Mononuclear cell (primary cell): ENCODE data around the gene TMEM74B. TPM values are rescaled to one million over a fixed set of nuclear protein-coding genes. Genes with fewer than 3 reads are reported as not detected.
"Not testable (repeated sequence)": the region's sequence is repeated elsewhere in the genome, so short reads cannot be mapped to it uniquely, and the experiment has no call there.

Source experiments
- H3K27me3 ChIP-seq: 2 replicates; pipeline ENCODE4 v1.6.0; 2011; ENCODE audit warnings: low read length, control low read depth; ENCODE audit not compliant: insufficient read depth
- H3K4me1 ChIP-seq: 2 replicates; pipeline ENCODE4 v1.5.1; 2011; ENCODE audit warnings: mild to moderate bottlenecking, low read length, control low read depth; ENCODE audit not compliant: insufficient read depth
- H3K4me3 ChIP-seq: 2 replicates; pipeline ENCODE4 v1.5.1; 2011; ENCODE audit warnings: mild to moderate bottlenecking, low read length, moderate library complexity
- H3K9me3 ChIP-seq: 2 replicates; pipeline ENCODE4 v1.5.1; 2011; ENCODE audit warnings: low read depth, mild to moderate bottlenecking, control low read depth, low read length
- total RNA-seq: library from RNA; depleted of rRNA; stranded (reverse); fragments of >200 nt; gene quantifications from one replicate; pipeline ENCODE4 v1.2.3, GENCODE V29; 2012

The TMEM74B gene
- total RNA-seq, 1 donor: not detected

DNA sequence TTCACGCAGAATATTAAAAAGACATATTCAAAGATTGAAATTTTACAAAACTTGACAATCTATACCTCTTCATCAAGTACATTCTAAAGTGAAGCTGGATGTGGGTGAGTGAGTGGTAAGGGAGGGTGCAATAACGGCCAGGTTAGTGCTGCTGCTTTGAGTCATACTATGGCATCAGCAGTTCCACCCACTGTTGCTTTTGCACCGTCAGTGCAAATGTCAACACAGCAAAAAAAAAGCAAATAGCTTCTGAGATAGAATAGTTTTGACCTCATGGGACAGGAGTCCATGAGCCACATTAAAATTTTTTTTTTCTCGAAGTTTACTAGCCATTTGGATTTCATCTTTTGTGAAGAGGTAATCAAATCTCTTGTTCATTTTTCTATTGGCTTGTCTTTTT, 34.6 kb downstream of the TMEM74B start:
- no peak overlapping the region for H3K4me3 ChIP-seq

DNA sequence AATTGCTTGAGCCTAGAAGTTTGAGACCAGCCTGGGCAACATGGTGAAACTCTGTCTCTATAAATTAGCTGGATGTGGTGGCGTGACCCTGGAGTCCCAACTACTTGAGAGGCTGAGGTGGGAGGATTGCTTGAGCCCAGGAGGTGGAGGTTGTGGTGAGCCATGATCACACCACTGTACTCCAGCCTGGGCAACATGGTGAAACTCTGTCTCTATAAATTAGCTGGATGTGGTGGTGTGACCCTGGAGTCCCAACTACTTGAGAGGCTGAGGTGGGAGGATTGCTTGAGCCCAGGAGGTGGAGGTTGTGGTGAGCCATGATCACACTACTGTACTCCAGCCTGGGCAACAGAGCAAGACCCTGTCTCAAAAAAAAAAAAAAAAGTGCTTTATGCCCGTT, 35.0 kb downstream of the TMEM74B start:
- H3K4me3 ChIP-seq, H3K4me1 ChIP-seq, H3K27me3 ChIP-seq, H3K9me3 ChIP-seq: not testable (repeated sequence)

More for the DNA sequence above, 34.6 kb downstream of the TMEM74B start:
- Histone ChIP-seq H3K9me3 (no peaks in the 10 kb centered on the region), H3K4me1 (no peaks in the 10 kb centered on the region), H3K27me3 (no peaks in the 10 kb centered on the region)

DNA sequence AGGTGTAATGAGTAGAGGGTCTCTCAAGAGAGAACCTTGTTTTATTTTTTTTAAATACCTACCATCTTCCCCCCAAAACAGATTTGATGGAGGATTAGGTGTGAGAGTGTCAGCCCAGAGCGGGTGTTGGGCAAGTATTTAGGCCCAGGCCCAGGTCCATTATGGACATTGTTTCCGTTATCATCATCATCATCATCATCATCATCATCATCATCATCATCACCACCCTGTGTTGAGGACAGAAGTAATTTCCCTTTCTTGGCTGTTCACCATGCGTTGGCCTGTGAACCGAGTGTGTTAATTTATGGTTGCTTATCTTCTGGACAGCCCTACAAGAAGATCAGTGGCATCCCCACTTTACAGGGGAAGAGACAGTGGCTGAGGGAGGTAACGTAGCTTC, 37.8 kb downstream of the TMEM74B start:
- Histone ChIP-seq H3K27me3 (no peaks in the 10 kb centered on the region), H3K9me3 (no peaks in the 10 kb centered on the region), H3K4me1 (no peaks in the 10 kb centered on the region), H3K4me3 (no peak overlapping the region)

DNA sequence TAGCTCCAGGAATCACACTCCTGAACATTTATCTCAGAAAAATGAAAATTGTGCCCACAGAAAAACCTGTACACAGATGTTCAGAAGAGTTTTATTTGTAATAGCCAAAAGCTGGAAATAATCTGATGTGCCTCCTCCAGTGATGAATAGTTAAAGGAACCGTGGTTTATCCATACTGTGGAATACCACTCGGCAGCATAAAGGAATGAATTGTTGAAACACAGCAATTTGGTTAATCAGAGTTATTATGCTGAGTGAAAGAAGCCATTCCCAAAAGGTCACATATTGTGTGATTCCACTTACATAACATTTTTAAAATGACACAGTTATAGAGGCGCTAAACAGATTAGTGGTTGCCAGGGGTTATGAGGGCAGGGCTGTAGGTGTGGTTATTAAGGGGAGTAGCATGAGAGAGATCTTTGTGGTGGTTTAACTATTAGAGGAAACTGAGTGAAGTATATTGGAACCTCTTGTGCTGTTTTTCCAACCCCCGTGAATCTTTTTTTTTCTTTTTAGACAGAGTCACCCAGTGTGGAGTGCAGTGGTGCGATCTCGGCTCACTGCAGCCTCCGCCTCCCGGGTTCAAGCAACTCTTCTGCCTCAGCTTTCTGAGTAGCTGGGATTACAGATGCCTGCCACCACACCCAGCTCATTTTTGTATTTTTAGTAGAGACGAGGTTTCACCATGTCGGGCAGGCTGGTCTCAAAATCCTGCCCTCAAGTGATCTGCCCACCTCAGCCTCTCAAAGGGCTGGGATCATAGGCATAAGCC, 40.2 kb downstream of the TMEM74B start:
- H3K4me1 ChIP-seq: no peaks in the 10 kb centered on the region
- no peak overlapping the region for H3K4me3 ChIP-seq
- no peaks in the 10 kb centered on the region for H3K27me3 ChIP-seq
- H3K9me3 ChIP-seq: no peaks in the 10 kb centered on the region

DNA sequence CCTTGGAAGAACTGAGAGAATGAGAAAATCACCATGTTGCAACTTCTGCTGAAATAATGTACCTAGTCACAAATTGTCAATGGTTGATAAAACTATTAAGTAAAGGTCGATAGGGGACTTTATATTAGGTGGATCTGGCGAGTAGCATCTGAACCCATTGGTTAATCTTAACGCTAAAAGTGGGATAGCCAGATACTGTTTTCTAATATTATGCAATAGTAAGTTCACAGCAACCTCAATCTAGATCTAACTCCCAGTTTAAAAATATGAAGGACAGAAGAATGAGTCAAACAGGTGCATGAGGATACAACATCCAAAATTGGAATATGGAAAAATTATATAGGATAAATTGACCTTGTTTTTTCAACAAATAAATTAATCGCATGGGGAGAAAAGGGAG, 47.5 kb downstream of the TMEM74B start:
- no peaks in the 10 kb centered on the region for H3K9me3 ChIP-seq
- no peak overlapping the region for H3K4me3 ChIP-seq
- no peaks in the 10 kb centered on the region for H3K4me1 ChIP-seq
- no peaks in the 10 kb centered on the region for H3K27me3 ChIP-seq

DNA sequence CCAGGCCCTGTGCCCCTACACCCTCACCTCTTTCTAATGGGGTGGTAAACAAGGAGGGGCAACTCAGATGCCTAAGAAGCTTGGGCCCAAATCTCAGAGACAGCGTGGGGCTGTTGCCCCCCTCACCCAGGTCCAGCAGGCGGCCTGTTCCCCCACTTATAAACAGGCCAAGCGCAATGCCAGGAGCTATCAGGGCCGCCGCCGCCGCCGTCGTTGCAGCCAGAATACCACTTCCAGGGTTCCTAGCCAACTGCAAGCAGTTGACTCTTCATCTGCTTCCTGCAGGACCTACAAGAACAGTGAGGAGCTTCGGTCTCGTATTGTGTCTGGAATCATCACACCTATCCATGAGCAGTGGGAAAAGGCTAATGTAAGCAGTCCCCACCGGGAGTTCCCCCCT, 49.9 kb downstream of the TMEM74B start:
- no peaks in the 10 kb centered on the region for H3K27me3 ChIP-seq
- peaks cover 16% of the 10 kb centered on the region for H3K4me1 ChIP-seq
- no peaks in the 10 kb centered on the region for H3K9me3 ChIP-seq
- no peak overlapping the region for H3K4me3 ChIP-seq

DNA sequence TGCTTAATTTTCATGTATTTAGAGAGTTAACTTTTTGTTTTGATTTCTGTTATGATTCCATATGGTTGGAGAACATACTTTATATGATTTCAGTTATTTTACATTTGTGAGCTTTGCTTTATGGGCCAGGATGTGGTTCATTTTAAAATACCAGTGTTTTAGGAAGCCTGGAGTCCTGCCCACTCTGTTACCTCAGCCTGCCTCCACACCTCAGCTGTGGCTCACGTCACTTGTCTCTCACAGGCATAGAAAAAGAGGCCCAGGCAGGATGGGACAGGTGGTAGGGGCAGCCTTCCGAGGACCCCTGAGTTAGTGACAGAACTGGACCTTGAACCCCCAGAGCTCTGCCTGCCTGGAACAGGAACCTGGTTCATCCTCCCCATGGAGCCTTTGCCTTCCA, 50.4 kb downstream of the TMEM74B start:
- H3K4me3 ChIP-seq: no peak overlapping the region
- H3K27me3 ChIP-seq: no peaks in the 10 kb centered on the region
- no peaks in the 10 kb centered on the region for H3K9me3 ChIP-seq
- peaks cover 16% of the 10 kb centered on the region for H3K4me1 ChIP-seq

DNA sequence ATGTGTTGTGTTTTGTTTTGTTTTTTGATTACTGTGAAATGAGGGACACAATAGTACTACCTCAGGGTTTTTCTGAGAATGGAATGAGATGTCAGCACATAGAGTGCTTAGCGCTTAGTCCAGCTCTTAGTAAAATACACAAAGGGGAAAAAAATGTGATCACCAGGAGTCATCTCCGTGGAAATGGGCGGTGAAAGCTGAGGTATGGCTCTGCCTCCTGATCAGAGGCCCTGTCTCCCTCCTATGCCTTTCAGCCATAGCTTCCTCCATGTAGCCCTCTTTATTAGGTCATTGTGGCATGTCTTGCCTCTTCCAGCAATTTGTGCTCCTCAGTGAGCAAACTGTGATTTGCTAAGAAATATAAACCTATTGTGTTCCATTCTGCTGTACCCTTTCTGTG, 53.4 kb downstream of the TMEM74B start:
- no peak overlapping the region for H3K4me3 ChIP-seq

DNA sequence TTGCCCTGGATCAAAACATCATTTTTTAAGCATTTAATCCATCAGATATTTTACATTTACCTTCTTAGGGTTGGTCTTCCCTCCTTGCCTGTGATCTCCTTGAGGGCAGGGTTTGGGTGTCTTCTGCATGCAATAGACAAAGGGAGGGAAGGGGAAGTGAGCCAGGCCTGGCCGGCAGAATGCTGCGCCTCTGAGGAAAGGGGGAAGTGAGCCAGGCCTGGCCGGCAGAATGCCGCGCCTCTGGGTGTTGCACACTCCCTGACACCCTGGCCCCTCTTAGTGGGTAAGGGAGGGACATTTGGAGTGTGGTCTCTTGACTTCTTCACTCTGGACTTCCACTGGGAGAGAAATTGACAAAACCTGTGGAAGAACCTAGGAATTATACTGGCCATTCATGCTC, 53.9 kb downstream of the TMEM74B start:
- Histone ChIP-seq H3K4me3 (no peak overlapping the region), H3K9me3 (no peaks in the 10 kb centered on the region)

More for the DNA sequence above, 53.4 kb downstream of the TMEM74B start:
- H3K27me3 ChIP-seq: no peaks in the 10 kb centered on the region
- H3K9me3 ChIP-seq: no peaks in the 10 kb centered on the region
- peaks cover 16% of the 10 kb centered on the region for H3K4me1 ChIP-seq

More for the DNA sequence above, 53.9 kb downstream of the TMEM74B start:
- peaks cover 18% of the 10 kb centered on the region for H3K4me1 ChIP-seq
- no peaks in the 10 kb centered on the region for H3K27me3 ChIP-seq

Other genes starting within 250 kb of the TMEM74B start
- gene RSPO4, start 182.7 kb downstream of the TMEM74B start, total RNA-seq: not detected
- gene PSMF1, start 66.4 kb downstream of the TMEM74B start, total RNA-seq: 69.6 TPM
- not detected for gene C20orf202, start 18.5 kb upstream of the TMEM74B start, total RNA-seq
- 0.10 TPM for gene RAD21L1, start 41.1 kb upstream of the TMEM74B start, total RNA-seq
- 9.7 TPM for gene SNPH, start 81.3 kb upstream of the TMEM74B start, total RNA-seq
- gene SDCBP2, start 144.2 kb upstream of the TMEM74B start, total RNA-seq: 0.42 TPM
- 102 TPM for gene FKBP1A, start 208.1 kb upstream of the TMEM74B start, total RNA-seq